PFSK-1 (cell line): ENCODE data around the gene PWWP2B.

Experiments used
- POLR2AphosphoS5 ChIP-seq: IDR thresholded peaks from 2 replicates; pipeline ENCODE4 v1.6.1; 2012; ENCODE audit warnings: low read depth, mild to moderate bottlenecking, control low read depth, low read length, moderate library complexity
- REST ChIP-seq, 2 experiments: IDR thresholded peaks; 2 replicates each; pipeline versions ENCODE4 v1.6.1 to v1.8.0; 2011 to 2012; ENCODE audit warnings: low read depth in 2 of 2, low read length in 2 of 2, control low read depth in 1 of 2, inconsistent platforms in 1 of 2, mild to moderate bottlenecking in 1 of 2, moderate library complexity in 1 of 2; ENCODE audit not compliant: insufficient read depth in 1 of 2
- SIN3A ChIP-seq: IDR thresholded peaks from 2 replicates; pipeline ENCODE4 v1.6.1; 2012; ENCODE audit warnings: mild to moderate bottlenecking, low read length, moderate library complexity, borderline replicate concordance; ENCODE audit not compliant: insufficient read depth
- TAF1 ChIP-seq: IDR thresholded peaks from 2 replicates; pipeline ENCODE4 v1.6.1; 2012; ENCODE audit warnings: low read length, control low read depth, borderline replicate concordance; ENCODE audit not compliant: insufficient read depth

DNA sequence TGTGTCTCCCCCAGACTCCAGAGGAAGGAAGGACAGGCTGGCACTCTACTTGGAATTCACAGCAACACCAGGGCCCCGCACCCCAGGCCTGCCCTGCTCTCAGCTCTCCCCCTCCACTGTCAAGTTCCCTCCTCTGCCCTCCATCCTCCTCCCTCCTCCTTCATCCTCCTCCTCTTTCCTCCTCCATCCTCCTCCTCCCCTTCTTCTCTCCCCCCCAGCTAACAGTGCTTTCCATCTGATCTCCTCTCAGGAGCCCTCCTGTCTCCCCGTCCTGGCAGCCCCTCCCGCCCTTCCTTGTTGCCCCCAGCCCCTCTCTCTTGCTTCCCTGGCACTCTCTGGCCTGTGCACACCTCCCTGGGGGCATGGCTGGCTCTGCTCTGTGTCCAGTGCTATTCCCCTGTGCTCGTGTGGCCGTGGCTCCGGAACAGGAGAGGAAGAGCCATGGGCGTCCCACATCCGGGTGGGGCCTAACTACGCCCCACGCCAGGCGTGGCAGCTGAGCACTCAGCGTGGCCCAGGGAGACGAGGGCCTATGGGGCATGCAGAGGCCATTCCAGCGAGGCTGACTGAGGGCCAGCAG, 64.2 kb downstream of the PWWP2B start:
- TF ChIP-seq TAF1 (no peak), POLR2AphosphoS5 (no peak), REST (IDR thresholded peaks at IDR 0.05; ENCODE audit: insufficient read depth in 1 of 2, low read depth in 2 of 2, low read length in 2 of 2) (no peak), SIN3A (no peak)
